BLaER1 treated with 17β-estradiol and CSF1 and Interleukin-3, amounts not matched to agents 10 nM and 100 nM (cell line): ENCODE measurements around the gene ZRANB2.
A peak's percentile ranks its signal among the peaks of the same experiment; 100 is the strongest.

Experiments
- H3K27ac ChIP-seq, 11 experiments: shearing (Covaris generic); formaldehyde crosslinking; 2 replicates each; pipeline ENCODE4 v1.8.1; 2022
- H3K27me3 ChIP-seq, 11 experiments: shearing (Covaris generic); formaldehyde crosslinking; 2 replicates each; pipeline ENCODE4 v1.8.1; 2022
- H3K36me3 ChIP-seq, 11 experiments: shearing (Covaris generic); formaldehyde crosslinking; 2 replicates each; pipeline ENCODE4 v1.8.1; 2022
- H3K4me1 ChIP-seq, 10 experiments: shearing (Covaris generic); formaldehyde crosslinking; 2 replicates each; pipeline ENCODE4 v1.8.1; 2022
- H3K4me2 ChIP-seq, 11 experiments: shearing (Covaris generic); formaldehyde crosslinking; 2 replicates each; pipeline ENCODE4 v1.8.1; 2022
- H3K4me3 ChIP-seq, 10 experiments: shearing (Covaris generic); formaldehyde crosslinking; 2 replicates each; pipeline ENCODE4 v1.8.1; 2022
- H3K9ac ChIP-seq, 11 experiments: shearing (Covaris generic); formaldehyde crosslinking; 2 replicates each; pipeline ENCODE4 v1.8.1; 2022
- H3K9me3 ChIP-seq, 11 experiments: shearing (Covaris generic); formaldehyde crosslinking; replicated peaks in 1 of 11; 2 replicates each; pipeline ENCODE4 v1.8.1; 2022
- H4K20me1 ChIP-seq, 11 experiments: shearing (Covaris generic); formaldehyde crosslinking; 2 replicates each; pipeline ENCODE4 v1.8.1; 2022
- Cebpa-rat ChIP-seq, 11 experiments: shearing (Covaris generic); IDR thresholded peaks; 2 replicates each; pipeline ENCODE4 v1.8.1; 2022

The ZRANB2 gene

GRCh38 chr1:71080230-71080738 lies 551 bp downstream of the ZRANB2 start:
- Histone ChIP-seq H3K36me3 (peaks cover 33 to 40% (median 36%) of the 10 kb centered on the region in 11 experiments), H4K20me1 (peaks cover 28 to 50% (median 44%) of the 10 kb centered on the region in 11 experiments; a peak in 20 of 22 replicates), H3K4me3 (peak overlapping the region; percentile 67 to 93 (median 86)), H3K27me3 (no peaks in the 10 kb centered on the region), H3K9ac (peak overlapping the region; percentile 91 to 98 (median 96)), H3K9me3 (peaks cover 0 to 4% (median 0%) of the 10 kb centered on the region in 11 experiments; a peak in 4 of 22 replicates), H3K4me2 (peak overlapping the region; percentile 73 to 91 (median 80)), H3K27ac (peak overlapping the region; percentile 89 to 97 (median 95)), H3K4me1 (peaks cover 10 to 43% (median 13%) of the 10 kb centered on the region in 10 experiments; a peak in 17 of 20 replicates)
- TF ChIP-seq Cebpa-rat (IDR thresholded peaks at IDR 0.05): no peak

DNA sequence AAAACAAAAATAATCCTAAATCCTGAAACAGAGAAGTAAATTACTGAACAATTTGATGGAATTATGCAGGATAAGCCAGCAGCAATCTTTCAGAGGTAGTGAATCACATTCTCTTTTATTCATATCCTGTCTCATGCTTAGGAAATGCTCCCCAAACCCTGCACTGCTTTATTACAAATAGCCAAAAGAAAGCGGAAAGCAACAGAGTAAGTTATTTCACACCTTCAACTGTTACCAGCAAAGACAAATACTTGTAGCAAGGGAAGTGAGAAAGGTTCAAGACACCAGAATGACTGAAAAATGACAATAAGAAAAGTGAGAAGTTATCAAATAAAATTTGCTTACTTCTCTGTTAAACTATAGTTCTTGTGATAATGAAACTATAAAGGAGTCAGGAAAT lies 6.2 kb downstream of the ZRANB2 start:
- Histone ChIP-seq H3K9me3 (no peaks in the 10 kb centered on the region), H3K9ac (no peak overlapping the region), H3K4me2 (no peak overlapping the region), H3K27me3 (no peaks in the 10 kb centered on the region), H3K27ac (no peak overlapping the region), H3K4me1 (peaks cover 6 to 26% (median 14%) of the 10 kb centered on the region in 10 experiments; a peak in 17 of 20 replicates), H3K4me3 (no peak overlapping the region), H4K20me1 (peaks cover 49 to 91% (median 75%) of the 10 kb centered on the region in 11 experiments; a peak in 20 of 22 replicates), H3K36me3 (peaks cover 81 to 96% (median 89%) of the 10 kb centered on the region in 11 experiments)
- no peak for TF ChIP-seq Cebpa-rat (IDR thresholded peaks at IDR 0.05)

DNA sequence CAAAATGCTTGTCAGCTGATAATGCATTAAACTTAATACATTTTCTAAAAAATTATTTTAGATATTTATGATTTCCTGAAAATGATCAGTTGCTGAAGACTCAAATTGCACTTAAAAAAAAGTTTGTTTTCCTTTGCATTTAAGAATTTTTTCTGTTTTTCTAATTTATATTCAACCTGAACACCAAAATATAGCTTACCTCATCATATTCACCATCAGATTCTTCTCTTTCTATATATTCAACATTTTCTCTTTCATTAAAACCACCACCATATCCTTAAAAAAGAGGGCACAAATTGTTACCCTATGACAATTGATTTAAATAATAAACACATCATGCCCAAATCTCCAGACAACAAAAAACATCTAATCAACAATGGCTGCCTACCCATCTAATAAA lies 8.6 kb downstream of the ZRANB2 start:
- Histone ChIP-seq H3K27ac (no peak overlapping the region), H3K9me3 (no peaks in the 10 kb centered on the region), H3K36me3 (peaks cover 90 to 100% (median 97%) of the 10 kb centered on the region in 11 experiments), H3K4me1 (peaks cover 0 to 28% (median 15%) of the 10 kb centered on the region in 10 experiments; a peak in 16 of 20 replicates), H3K9ac (no peak overlapping the region), H4K20me1 (peaks cover 33 to 91% (median 64%) of the 10 kb centered on the region in 11 experiments; a peak in 20 of 22 replicates), H3K27me3 (no peaks in the 10 kb centered on the region), H3K4me3 (no peak overlapping the region), H3K4me2 (no peak overlapping the region)
- no peak for TF ChIP-seq Cebpa-rat (IDR thresholded peaks at IDR 0.05)

DNA sequence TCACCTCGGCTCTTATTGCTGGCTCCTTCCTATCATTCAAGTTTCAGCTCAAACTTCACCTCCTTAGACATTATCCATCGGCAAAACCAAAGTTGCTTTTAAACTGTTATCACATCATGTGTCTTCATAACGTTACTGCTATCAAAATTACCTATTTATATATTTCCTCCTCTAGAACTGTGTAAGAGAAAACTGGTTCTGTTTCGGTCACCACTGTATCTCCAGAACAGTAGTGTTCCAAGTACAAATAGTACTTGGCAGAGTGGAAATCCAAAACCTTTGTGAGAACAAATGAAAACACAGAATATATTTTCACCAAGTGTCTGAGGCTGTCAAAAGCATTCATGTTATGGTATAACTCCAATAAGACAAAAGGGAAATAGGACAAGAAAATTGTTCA lies 9.1 kb downstream of the ZRANB2 start:
- Histone ChIP-seq H4K20me1 (peaks cover 32 to 87% (median 60%) of the 10 kb centered on the region in 11 experiments; a peak in 20 of 22 replicates), H3K4me2 (no peak overlapping the region)

DNA sequence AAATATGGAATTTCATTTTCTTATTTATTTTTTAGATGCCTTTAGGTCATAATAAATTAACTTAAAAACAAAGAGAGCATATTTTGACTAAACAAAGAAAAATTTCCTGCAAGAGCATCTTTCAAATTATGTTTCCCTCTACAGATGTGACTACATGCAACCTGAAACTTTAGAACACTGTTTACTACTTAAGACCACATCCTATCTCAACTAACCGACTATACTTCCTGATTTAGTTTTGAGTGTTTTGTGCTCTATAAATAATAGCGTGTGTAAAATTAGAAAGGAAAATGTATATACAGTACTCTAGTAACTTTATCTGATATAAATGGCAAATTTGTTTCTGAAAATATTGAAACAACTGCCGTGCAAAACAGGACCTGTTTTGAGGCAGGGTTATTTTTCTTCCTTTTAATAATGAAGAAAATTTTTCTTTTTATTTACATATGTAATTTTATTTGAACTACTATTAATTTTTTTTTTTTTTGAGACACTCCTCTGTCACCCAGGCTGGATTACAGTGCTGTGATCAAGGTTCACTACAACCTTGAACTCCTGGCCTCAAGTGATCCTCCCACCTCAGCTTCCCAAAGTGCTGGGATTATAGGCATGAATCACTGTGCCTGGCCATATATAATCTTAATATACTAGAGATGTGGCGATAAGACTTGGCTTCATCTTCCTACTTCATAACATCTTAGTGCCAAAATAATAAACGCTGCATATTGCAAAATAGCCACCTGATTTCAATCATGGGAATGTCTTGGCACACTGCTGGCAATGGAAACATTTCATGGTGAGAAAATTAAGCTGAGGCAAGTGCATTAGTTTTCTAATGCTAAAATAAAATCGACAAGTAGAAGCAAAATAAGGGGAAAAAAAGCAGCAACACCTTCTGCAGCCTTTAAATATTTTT lies 12.3 kb downstream of the ZRANB2 start:
- Histone ChIP-seq H3K27me3 (no peaks in the 10 kb centered on the region), H3K4me2 (peak overlapping the region in 8 of 11 experiments; percentile 4 to 75 (median 54); a peak in 14 of 22 replicates), H3K27ac (peak overlapping the region in 6 of 11 experiments; percentile 7 to 42 (median 16); a peak in 4 of 22 replicates), H3K4me1 (peaks cover 0 to 29% (median 15%) of the 10 kb centered on the region in 10 experiments; a peak in 14 of 20 replicates), H3K36me3 (peaks cover 88 to 100% (median 97%) of the 10 kb centered on the region in 11 experiments), H4K20me1 (peaks cover 8 to 78% (median 42%) of the 10 kb centered on the region in 11 experiments; a peak in 18 of 22 replicates), H3K4me3 (peak overlapping the region in 1 of 10 experiments; percentile 25; a peak in 1 of 20 replicates), H3K9ac (0 out of 22 replicates have a peak overlapping the region, but pooled peaks of 1 of the 11 experiments have one; percentile 36), H3K9me3 (no peaks in the 10 kb centered on the region)
- TF ChIP-seq Cebpa-rat (IDR thresholded peaks at IDR 0.05): no peak

More for the DNA sequence above, 9.1 kb downstream of the ZRANB2 start:
- no peaks in the 10 kb centered on the region for H3K27me3 ChIP-seq
- H3K9ac ChIP-seq: no peak overlapping the region
- peaks cover 88 to 100% (median 97%) of the 10 kb centered on the region in 11 experiments for H3K36me3 ChIP-seq
- no peaks in the 10 kb centered on the region for H3K9me3 ChIP-seq
- H3K4me1 ChIP-seq: peaks cover 0 to 29% (median 15%) of the 10 kb centered on the region in 10 experiments; a peak in 16 of 20 replicates
- no peak overlapping the region for H3K27ac ChIP-seq
- no peak overlapping the region for H3K4me3 ChIP-seq
- TF ChIP-seq Cebpa-rat (IDR thresholded peaks at IDR 0.05): no peak

DNA sequence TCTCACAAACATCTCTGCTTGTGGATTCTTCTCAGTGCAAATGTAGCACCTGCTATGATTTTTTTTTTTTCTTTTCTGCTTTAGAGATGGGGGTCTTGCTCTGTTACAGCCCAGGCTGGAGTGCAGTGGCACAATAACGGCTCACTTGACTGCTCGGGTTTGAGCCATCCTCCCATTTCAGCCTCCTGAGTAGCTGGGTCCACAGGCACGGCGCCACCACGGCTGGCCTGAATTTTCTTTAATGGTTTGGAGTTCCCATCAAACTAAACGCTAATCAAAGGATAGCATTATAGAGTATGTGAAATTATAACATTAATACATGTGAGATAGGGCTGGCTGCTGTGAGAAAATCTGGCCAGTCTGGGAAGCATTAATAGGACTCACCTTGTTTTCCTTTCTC lies 26.0 kb downstream of the ZRANB2 start:
- H3K4me1 ChIP-seq: peaks cover 0 to 9% (median 0%) of the 10 kb centered on the region in 10 experiments; a peak in 5 of 20 replicates
- TF ChIP-seq Cebpa-rat (IDR thresholded peaks at IDR 0.05): no peak
- peaks cover 32 to 57% (median 41%) of the 10 kb centered on the region in 11 experiments for H3K36me3 ChIP-seq
- H3K27ac ChIP-seq: no peak overlapping the region
- peaks cover 0 to 36% (median 10%) of the 10 kb centered on the region in 11 experiments; a peak in 13 of 22 replicates for H4K20me1 ChIP-seq
- no peak overlapping the region for H3K4me3 ChIP-seq
- H3K4me2 ChIP-seq: no peak overlapping the region
- no peaks in the 10 kb centered on the region for H3K27me3 ChIP-seq
- H3K9me3 ChIP-seq: no peaks in the 10 kb centered on the region
- H3K9ac ChIP-seq: no peak overlapping the region

DNA sequence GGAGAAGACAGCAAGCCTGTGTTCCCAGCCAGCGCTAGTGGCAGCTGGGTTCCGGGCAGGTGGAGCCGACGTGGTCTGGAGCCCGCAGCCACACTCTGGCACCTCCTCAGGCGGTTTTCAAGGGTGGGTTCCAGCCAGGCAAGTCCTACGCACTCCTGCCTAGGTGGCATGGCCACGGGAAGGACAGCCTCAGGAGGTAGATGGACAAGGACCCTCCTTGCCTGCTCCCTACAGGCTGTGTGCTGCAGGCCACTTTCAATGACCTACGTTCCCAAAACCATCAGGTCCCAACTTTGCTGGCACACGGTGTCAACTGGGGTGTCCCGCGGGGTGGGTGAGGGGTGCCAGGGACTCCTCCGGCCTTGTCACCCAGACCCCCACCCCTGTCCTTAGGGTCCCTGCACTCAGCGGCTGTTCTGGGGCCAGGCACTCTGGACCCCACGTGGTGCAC lies 26.5 kb downstream of the ZRANB2 start:
- peak overlapping the region in 1 of 11 experiments; percentile 18; a peak in 1 of 22 replicates for H3K4me2 ChIP-seq
- TF ChIP-seq Cebpa-rat (IDR thresholded peaks at IDR 0.05): no peak
- H3K27me3 ChIP-seq: no peaks in the 10 kb centered on the region
- peaks cover 0 to 31% (median 10%) of the 10 kb centered on the region in 11 experiments; a peak in 12 of 22 replicates for H4K20me1 ChIP-seq
- no peaks in the 10 kb centered on the region for H3K9me3 ChIP-seq
- peaks cover 29 to 52% (median 38%) of the 10 kb centered on the region in 11 experiments for H3K36me3 ChIP-seq
- H3K27ac ChIP-seq: no peak overlapping the region
- peaks cover 0 to 9% (median 0%) of the 10 kb centered on the region in 10 experiments; a peak in 5 of 20 replicates for H3K4me1 ChIP-seq
- no peak overlapping the region for H3K4me3 ChIP-seq
- no peak overlapping the region for H3K9ac ChIP-seq

DNA sequence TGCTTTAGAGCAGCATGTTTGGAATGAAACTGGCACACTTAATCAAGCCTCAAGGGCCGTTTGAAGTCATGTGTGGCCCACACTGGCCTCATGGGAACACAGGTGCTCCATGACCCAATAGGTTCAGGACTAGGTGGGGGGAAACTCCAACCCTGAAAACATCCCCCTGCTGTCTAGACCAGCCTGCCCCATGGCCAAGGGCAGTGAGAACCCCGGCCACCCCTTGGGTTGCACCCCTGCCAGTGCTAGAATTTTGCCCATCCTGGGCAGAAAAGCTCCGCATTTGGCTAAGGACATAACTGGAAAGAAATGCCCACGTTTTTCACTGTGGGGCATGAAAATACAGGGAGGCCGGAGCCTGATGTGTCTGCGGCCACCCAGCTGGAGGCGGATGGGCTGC lies 27.1 kb downstream of the ZRANB2 start:
- no peak overlapping the region for H3K9ac ChIP-seq
- H3K27ac ChIP-seq: no peak overlapping the region
- no peak overlapping the region for H3K4me3 ChIP-seq
- H4K20me1 ChIP-seq: peaks cover 0 to 30% (median 10%) of the 10 kb centered on the region in 11 experiments; a peak in 12 of 22 replicates
- peak overlapping the region in 3 of 11 experiments; percentile 5 to 22 (median 18); a peak in 3 of 22 replicates for H3K4me2 ChIP-seq
- H3K4me1 ChIP-seq: peaks cover 0 to 9% (median 0%) of the 10 kb centered on the region in 10 experiments; a peak in 5 of 20 replicates
- no peak for TF ChIP-seq Cebpa-rat (IDR thresholded peaks at IDR 0.05)
- H3K9me3 ChIP-seq: no peaks in the 10 kb centered on the region
- no peaks in the 10 kb centered on the region for H3K27me3 ChIP-seq
- peaks cover 24 to 47% (median 33%) of the 10 kb centered on the region in 11 experiments for H3K36me3 ChIP-seq
